K562 (cell line): ENCODE measurements around the gene GATB. TPM values are rescaled to one million over a fixed set of nuclear protein-coding genes. Genes with fewer than 3 reads are reported as not detected.

Experiments used
- ATAC-seq: fragments of 200-7000 bp; cut with Tn5 transposase; 3 replicates; pipeline ENCODE4 v1.9.1; 2020; ENCODE audit warnings: moderate library complexity
- BruUV-seq: library from RNA; stranded (reverse); fragments of 400-500 nt; replicated peaks from 2 replicates; lab custom pipeline; 2021; lab: Mats Ljungman, UMichigan
- CTCF ChIA-PET: fragments of 300-600 bp; formaldehyde crosslinking; extraction: SDS; loops from one replicate; lab custom pipeline; 2021; ENCODE audit warnings: low intra/inter-chr PET ratio; lab: Yijun Ruan, JAX
- POLR2A ChIA-PET: fragments of 300-600, 350-650 bp; sonication (Branson Sonifier 250); formaldehyde crosslinking; extraction: SDS; loops from one replicate; lab custom pipeline; 2021; ENCODE audit warnings: antibody characterized with exemption, inconsistent platforms; lab: Yijun Ruan, JAX
- DNase-seq, 4 experiments: peaks; one replicate each; pipeline versions ENCODE4 v3.0.0 to v3.0.0-alpha.2; 2011 to 2018; ENCODE audit warnings: low spot score in 3 of 4, mixed read lengths in 3 of 4; ENCODE audit errors: extremely low read depth in 1 of 4
- FAIRE-seq: peaks from 2 replicates; lab custom pipeline; 2011; peaks lifted over from hg19 to GRCh38; lab: Jason Lieb, UNC
- H2AFZ ChIP-seq: 2 replicates; pipeline ENCODE4 v1.6.0; 2011; ENCODE audit warnings: low read depth, low read length, control low read depth, inconsistent platforms
- H3K27ac ChIP-seq: fragments of 200-600 bp; 3 replicates; pipeline ENCODE4 v1.8.0; 2011; ENCODE audit warnings: low read depth, mild to moderate bottlenecking, control low read depth, inconsistent platforms, low read length, moderate library complexity, mixed read lengths; ENCODE audit errors: extremely low read depth
- H3K27me3 ChIP-seq, 2 experiments: fragments of 300-600 bp in 1 of 2; 2 replicates in 1 of 2; 3 replicates in 1 of 2; pipeline versions ENCODE4 v1.6.0 to v1.8.0; 2011; ENCODE audit warnings: inconsistent platforms in 2 of 2, low read length in 2 of 2, mild to moderate bottlenecking in 1 of 2, mixed read lengths in 1 of 2, moderate library complexity in 1 of 2; ENCODE audit not compliant: control insufficient read depth in 2 of 2, insufficient read depth in 2 of 2
- H3K36me3 ChIP-seq: fragments of 300-600 bp; 3 replicates; pipeline ENCODE4 v1.8.0; 2011; ENCODE audit warnings: mild to moderate bottlenecking, low read length, inconsistent platforms; ENCODE audit not compliant: control insufficient read depth, insufficient read depth
- H3K4me1 ChIP-seq, 2 experiments: fragments of 200-600 bp in 1 of 2; replicated peaks in 1 of 2; 2 replicates in 1 of 2; 3 replicates in 1 of 2; pipeline versions ENCODE4 v1.5.1 to v1.8.0; 2011; ENCODE audit warnings: inconsistent platforms in 2 of 2, low read length in 2 of 2, mild to moderate bottlenecking in 1 of 2, mixed read lengths in 1 of 2, moderate library complexity in 1 of 2; ENCODE audit not compliant: control insufficient read depth in 2 of 2, insufficient read depth in 2 of 2
- H3K4me2 ChIP-seq: 2 replicates; pipeline ENCODE4 v1.6.1; 2011; ENCODE audit warnings: low read length, control low read depth, inconsistent platforms, mixed read lengths; ENCODE audit not compliant: insufficient read depth
- H3K4me3 ChIP-seq: fragments of 200-600 bp; sonication (generic), shearing (Covaris generic); 2 replicates; pipeline ENCODE4 v1.5.1; 2016; ENCODE audit warnings: control low read depth, inconsistent platforms
- H3K79me2 ChIP-seq: fragments of 200-600 bp; 3 replicates; pipeline ENCODE4 v1.8.0; 2011; ENCODE audit warnings: low read length, inconsistent platforms; ENCODE audit not compliant: control insufficient read depth, insufficient read depth
- H3K9ac ChIP-seq, 2 experiments: 2 replicates each; pipeline versions ENCODE4 v1.6.0 to v1.6.1; 2011; ENCODE audit warnings: low read depth in 2 of 2, low read length in 2 of 2, control low read depth in 1 of 2, inconsistent platforms in 1 of 2, mild to moderate bottlenecking in 1 of 2, mixed read lengths in 1 of 2; ENCODE audit not compliant: insufficient read depth in 1 of 2
- H3K9me1 ChIP-seq: one replicate; pipeline ENCODE4 v1.6.0; 2011; ENCODE audit warnings: inconsistent platforms, mild to moderate bottlenecking, low read length, moderate library complexity; ENCODE audit not compliant: control insufficient read depth, insufficient read depth
- H3K9me3 ChIP-seq: replicated peaks from 2 replicates; pipeline ENCODE4 v1.5.1; 2011; ENCODE audit warnings: low read depth, low read length, inconsistent platforms; ENCODE audit not compliant: control insufficient read depth, insufficient read depth
- H4K20me1 ChIP-seq: replicated peaks from 2 replicates; pipeline ENCODE4 v1.6.1; 2011; ENCODE audit warnings: low read length, inconsistent platforms, mixed read lengths; ENCODE audit not compliant: control insufficient read depth, insufficient read depth
- CUX1 ChIP-seq: fragments of 200-800 bp; sonication (Bioruptor generic); IDR thresholded peaks from 2 replicates; pipeline ENCODE4 v1.6.1; 2016; ENCODE audit warnings: missing genetic modification characterization, missing compliant biosample characterization
- E2F8 ChIP-seq: fragments of 450-650 bp; IDR thresholded peaks from 2 replicates; pipeline ENCODE4 v1.7.1; 2018; ENCODE audit warnings: mild to moderate bottlenecking, low read depth; ENCODE audit not compliant: partially characterized antibody
- GTF2E2 ChIP-seq: fragments of 200-800 bp; sonication (Bioruptor generic); IDR thresholded peaks from 2 replicates; pipeline ENCODE4 v1.6.1; 2016; ENCODE audit warnings: missing genetic modification characterization, missing compliant biosample characterization
- RAD21 ChIP-seq, 2 experiments: fragments of 250-450 bp in 1 of 2; fragments of 450-650 bp in 1 of 2; sonication (Bioruptor Pico) in 1 of 2; formaldehyde crosslinking in 1 of 2; IDR thresholded peaks in 1 of 2; conservative IDR thresholded peaks in 1 of 2; 2 replicates each; pipeline versions ENCODE4 v1.4.0 to v1.8.0; 2020 to 2022; ENCODE audit warnings: mild to moderate bottlenecking in 2 of 2, moderate library complexity in 1 of 2
- RBM14 ChIP-seq: fragments of 200-400 bp; formaldehyde crosslinking; IDR thresholded peaks from 2 replicates; pipeline ENCODE4 v1.6.1; 2018; ENCODE audit warnings: low read depth, mild to moderate bottlenecking, low read length, moderate library complexity, borderline replicate concordance; ENCODE audit not compliant: insufficient read depth
- SAP30 ChIP-seq: fragments of 200-600 bp; sonication (generic); IDR thresholded peaks from 2 replicates; pipeline ENCODE4 v1.6.1; 2012; ENCODE audit warnings: borderline replicate concordance, low read depth, mild to moderate bottlenecking, moderate library complexity, low read length, control low read depth, inconsistent platforms; ENCODE audit not compliant: insufficient read depth, poor library complexity, severe bottlenecking
- ZNF408 ChIP-seq: fragments of 250-450 bp; sonication (Bioruptor Pico); IDR thresholded peaks from 2 replicates; pipeline ENCODE4 v1.4.0; 2020; ENCODE audit warnings: low read depth, mild to moderate bottlenecking, moderate library complexity
- WGBS: fragments of 100-300 bp; shearing (Covaris generic); methylation state at CpG from one replicate; pipeline ENCODE4 v1.1.6; 2016; ENCODE audit warnings: low coverage, mixed read lengths; ENCODE audit not compliant: insufficient coverage; ENCODE audit errors: missing lambda C conversion rate; 5-methylcytosine and 5-hydroxymethylcytosine counted together
- in situ Hi-C: fragments of 300-500 bp; cut with MboI; formaldehyde crosslinking; loops from 4 replicates; pipeline ENCODE4 v1.15.0; 2018; ENCODE audit warnings: inconsistent platforms, mixed read lengths
- intact Hi-C: fragments of 100-400 bp; cut with micrococcal nuclease; formaldehyde crosslinking; loops from 2 replicates; pipeline ENCODE4 v1.14.2; 2022
- polyA plus RNA-seq, 8 experiments: library from polyadenylated mRNA; depleted of rRNA in 4 of 8; stranded (reverse) in 5 of 8; unstranded in 3 of 8; fragments of >200 nt; fragmentation: Nextera tagmentation in 2 of 8; fragmentation: Illumina TruSeq in 1 of 8; extraction: Ambion mirVana in 2 of 8; extraction: Trizol in 1 of 8; gene quantifications; 2 replicates each; pipeline versions ENCODE4 v1.2.1 to v1.2.3, GENCODE V29; 2011 to 2014; ENCODE audit warnings: inconsistent platforms in 1 of 8, missing spikeins in 1 of 8
- total RNA-seq, 7 experiments: library from RNA; depleted of rRNA in 6 of 7; stranded (reverse); fragments of >200 nt in 6 of 7; fragmentation: Illumina TruSeq in 2 of 7; extraction: Trizol in 2 of 7; gene quantifications; 2 replicates each; pipeline versions ENCODE4 v1.2.1 to v1.2.3, GENCODE V29; 2011 to 2021; ENCODE audit warnings: low replicate concordance in 1 of 7

GATB gene
- total and polyA plus RNA-seq, 9 of the 15 experiments (the other 6 are each of a cell fraction or from before 2014, with no cell fraction given), result 15.3 to 31.8 (median 26.2) TPM

GRCh38 chr4:151678048-151678872, 82.5 kb downstream of the GATB start:
- H3K9me1 ChIP-seq, result no peaks in the 10 kb centered on the region

More at GRCh38 chr4:151678048-151678872, 82.5 kb downstream of the GATB start:
- no TSS peak for BruUV-seq
- Histone ChIP-seq H3K9ac (no peak overlapping the region), H3K4me1 (peaks cover 0 to 4% of the 10 kb centered on the region in 2 experiments; a peak in 1 of 5 replicates), H3K4me3 (no peak overlapping the region), H2AFZ (no peak overlapping the region), H3K79me2 (no peaks in the 10 kb centered on the region), H4K20me1 (no peaks in the 10 kb centered on the region), H3K4me2 (no peak overlapping the region), H3K27me3 (no peaks in the 10 kb centered on the region), H3K27ac (no peak overlapping the region), H3K36me3 (peaks cover 3% of the 10 kb centered on the region; the same call in 1 of the 3 replicates), H3K9me3 (no peaks in the 10 kb centered on the region)
- 55% methylated on average over 14 of the region's 14 CpGs for WGBS
- TF ChIP-seq GTF2E2 (tag), result no peak
- TF ChIP-seq RBM14, result no peak
- no peak for TF ChIP-seq RAD21 (CRISPR knock-in tag; conservative IDR thresholded peaks at IDR 0.05 in 1 of 2, IDR thresholded peaks at IDR 0.05 in 1 of 2)
- no peak for TF ChIP-seq ZNF408
- TF ChIP-seq CUX1 (CRISPR knock-in tag), result no peak
- TF ChIP-seq SAP30, result no peak
- no peak for TF ChIP-seq E2F8
- FAIRE-seq (no peak), ATAC-seq (no peak), DNase-seq (no peak)
- CTCF ChIA-PET, result no interaction called here
- in situ Hi-C loops, result no loop called here
- intact Hi-C loops, result no loop called here
- POLR2A ChIA-PET, result interaction anchor here (0.7 kb wide), 1 partner anchor 12 kb away, joined by 3 read pairs; no protein-coding TSS in a partner anchor
